Panc1 (cell line): ENCODE data around the gene KRTAP5-6. TPM values are rescaled to one million over a fixed set of nuclear protein-coding genes. Genes with fewer than 3 reads are reported as not detected.

ENCODE experiments used
- ATAC-seq: fragments of 200-7000 bp; cut with Tn5 transposase; 2 replicates; pipeline ENCODE4 v1.9.1; 2020; ENCODE audit warnings: mild to moderate bottlenecking, moderate library complexity
- BruUV-seq: library from RNA; stranded (reverse); fragments of 400-500 nt; replicated peaks from 2 replicates; lab custom pipeline; 2021; lab: Mats Ljungman, UMichigan
- CTCF ChIA-PET: fragments of 300-600 bp; sonication (Branson Sonifier 250); formaldehyde crosslinking; loops from one replicate; lab custom pipeline; 2022; ENCODE audit warnings: antibody characterized with exemption; lab: Charles Lee
- POLR2A ChIA-PET: fragments of 300-600 bp; sonication (Branson Sonifier 250); formaldehyde crosslinking; loops from one replicate; lab custom pipeline; 2022; ENCODE audit warnings: antibody characterized with exemption; lab: Charles Lee
- DNase-seq: peaks from one replicate; pipeline ENCODE4 v3.0.0-alpha.2; 2010; ENCODE audit warnings: low read depth, low spot score
- H3K27ac ChIP-seq: 2 replicates; pipeline ENCODE4 v1.5.1; 2011; ENCODE audit warnings: mild to moderate bottlenecking, low read length, inconsistent platforms
- H3K27me3 ChIP-seq: fragments of 200-500 bp; sonication (Bioruptor generic); 2 replicates; pipeline ENCODE4 v1.6.0; 2014; ENCODE audit warnings: low read length, inconsistent platforms; ENCODE audit not compliant: control insufficient read depth, insufficient read depth
- H3K36me3 ChIP-seq: fragments of 200-500 bp; sonication (Bioruptor generic); 2 replicates; pipeline ENCODE4 v1.5.1; 2014; ENCODE audit warnings: inconsistent platforms, mild to moderate bottlenecking, low read length, moderate library complexity; ENCODE audit not compliant: control insufficient read depth, insufficient read depth
- H3K4me1 ChIP-seq: 2 replicates; pipeline ENCODE4 v1.5.1; 2011; ENCODE audit warnings: inconsistent platforms, mild to moderate bottlenecking, low read length, moderate library complexity; ENCODE audit not compliant: control insufficient read depth, insufficient read depth
- H3K4me3 ChIP-seq, 2 experiments: 2 replicates each; pipeline ENCODE4 v1.5.1; 2011 to 2012; ENCODE audit warnings: low read depth in 2 of 2, low read length in 2 of 2, mild to moderate bottlenecking in 2 of 2, inconsistent platforms in 1 of 2, moderate library complexity in 1 of 2
- H3K9me3 ChIP-seq: fragments of 200-500 bp; sonication (Bioruptor generic); 2 replicates; pipeline ENCODE4 v1.5.1; 2014; ENCODE audit warnings: low read depth, mild to moderate bottlenecking, inconsistent platforms, low read length, moderate library complexity; ENCODE audit not compliant: control insufficient read depth, insufficient read depth
- CTCF ChIP-seq: fragments of 450-650 bp; IDR thresholded peaks from 2 replicates; pipeline ENCODE4 v1.5.1; 2017; ENCODE audit warnings: mild to moderate bottlenecking
- POLR2AphosphoS5 ChIP-seq: IDR thresholded peaks from 2 replicates; pipeline ENCODE4 v1.6.1; 2012; ENCODE audit warnings: mild to moderate bottlenecking, low read depth, low read length, moderate library complexity
- REST ChIP-seq, 2 experiments: IDR thresholded peaks; 2 replicates each; pipeline ENCODE4 v1.6.1; 2011 to 2012; ENCODE audit warnings: low read depth in 2 of 2, control low read depth in 1 of 2, low read length in 1 of 2, mild to moderate bottlenecking in 1 of 2, moderate library complexity in 1 of 2; ENCODE audit not compliant: insufficient read depth in 1 of 2
- SIN3A ChIP-seq: IDR thresholded peaks from 2 replicates; pipeline ENCODE4 v1.6.1; 2012; ENCODE audit warnings: low read depth, mild to moderate bottlenecking, low read length, moderate library complexity, borderline replicate concordance; ENCODE audit not compliant: insufficient read depth
- TCF7L2 ChIP-seq: IDR thresholded peaks from 2 replicates; pipeline ENCODE4 v1.6.1; 2011; ENCODE audit warnings: mild to moderate bottlenecking, low read depth, low read length, inconsistent platforms
- in situ Hi-C: cut with HindIII; loops from 2 replicates; pipeline ENCODE4 v1.10.0; 2016; ENCODE audit warnings: low sequenced_read_pairs, low pct_unique_long_range_greater_than_20kb
- intact Hi-C: fragments of 100-400 bp; cut with micrococcal nuclease; formaldehyde crosslinking; loops from one replicate; pipeline ENCODE4 v1.10.0; 2022; ENCODE audit not compliant: unreplicated experiment
- total RNA-seq: library from RNA; stranded (reverse); gene quantifications from one replicate; pipeline ENCODE4 v1.2.1, GENCODE V29; 2021; ENCODE audit not compliant: unreplicated experiment

The KRTAP5-6 gene
- total RNA-seq, 1 experiment from 2014 or later = not detected

DNA sequence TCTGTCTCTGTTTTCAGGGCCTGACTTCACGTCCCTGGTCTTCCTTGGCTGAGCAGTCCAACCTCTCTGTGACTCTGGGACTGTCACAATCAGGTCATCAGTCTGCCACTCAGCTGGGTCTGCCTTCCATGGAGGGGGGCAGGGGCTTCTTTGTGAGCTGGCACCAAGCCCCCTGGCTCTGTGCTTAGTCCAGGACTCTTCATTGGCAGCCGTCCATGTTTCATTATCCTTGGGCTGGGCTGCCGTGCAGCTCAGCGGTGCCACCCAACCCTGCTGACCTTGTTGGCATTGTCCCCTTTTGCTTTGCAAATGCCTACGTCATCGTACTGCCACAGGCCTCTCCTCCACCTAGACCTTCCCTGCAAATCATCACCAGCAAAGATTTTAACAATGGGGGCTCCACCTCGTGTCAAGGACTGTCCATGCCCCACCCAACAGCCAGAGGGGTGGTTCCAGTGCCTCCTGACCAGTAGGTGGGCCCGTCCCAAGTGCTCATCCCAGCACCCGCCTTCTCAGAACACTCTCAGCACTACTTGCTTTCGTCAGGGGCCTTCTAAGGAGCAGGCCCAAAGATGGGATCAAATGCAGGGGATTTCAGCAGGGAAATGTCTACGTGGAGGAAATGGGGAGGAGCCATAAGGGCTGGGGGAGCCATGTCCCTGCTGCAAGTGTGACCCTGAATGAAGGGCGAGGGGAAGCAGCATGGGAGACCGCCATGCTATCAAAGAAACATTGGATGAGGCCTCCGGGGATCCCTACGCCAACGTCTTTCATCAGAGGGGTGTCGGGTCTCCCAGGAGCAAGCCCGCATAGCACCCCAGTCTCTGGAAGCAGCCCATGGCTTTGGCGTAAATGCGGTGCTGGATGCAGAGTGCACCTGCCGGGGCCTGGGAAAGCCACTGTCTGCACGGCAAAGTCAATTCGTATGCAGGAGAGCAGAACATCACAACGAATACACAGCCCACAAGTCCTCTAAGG is 18.2 kb downstream of the KRTAP5-6 start:
- Histone ChIP-seq H3K4me1 (no peaks in the 10 kb centered on the region), H3K27ac (no peak overlapping the region), H3K4me3 (no peak overlapping the region), H3K36me3 (no peaks in the 10 kb centered on the region), H3K9me3 (no peaks in the 10 kb centered on the region), H3K27me3 (no peaks in the 10 kb centered on the region; the same call in 1 of the 2 replicates)
- DNase-seq (no peak), ATAC-seq (0 out of 2 replicates have a peak, but pooled peaks have one; percentile 34)
- TF ChIP-seq POLR2AphosphoS5 (no peak), SIN3A (no peak), CTCF (no peak), REST (IDR thresholded peaks at IDR 0.05; ENCODE audit: insufficient read depth in 1 of 2, low read depth in 2 of 2, low read length in 1 of 2) (no peak), TCF7L2 (no peak)
- intact Hi-C loops (no loop called here), in situ Hi-C loops (no loop called here)
- ChIA-PET CTCF (interaction anchor here (0.6 kb wide), 1 partner anchor 22 kb away, joined by 4 read pairs; no protein-coding TSS in a partner anchor), POLR2A (no interaction called here)
- no TSS peak for BruUV-seq

DNA sequence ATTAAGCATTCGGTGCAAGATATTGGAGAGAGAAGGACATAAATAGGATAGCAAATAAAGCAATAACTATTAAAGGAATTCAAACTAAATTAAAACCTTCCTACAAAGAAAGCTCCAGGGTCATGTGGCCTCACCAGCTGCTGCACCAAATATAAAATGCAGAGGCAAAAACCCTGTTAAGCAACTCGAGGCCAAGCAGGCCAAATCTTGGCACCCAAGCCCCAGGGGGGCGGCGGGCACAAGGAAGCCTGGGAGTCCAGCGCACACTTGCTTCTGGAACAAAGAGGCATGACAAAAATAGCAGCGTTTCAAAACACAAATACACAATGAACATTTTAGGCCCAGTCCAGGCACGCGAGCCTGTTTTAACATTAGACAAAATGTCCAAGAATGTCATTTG is 20.8 kb downstream of the KRTAP5-6 start:
- Histone ChIP-seq H3K4me3 (no peak overlapping the region), H3K27ac (no peak overlapping the region), H3K27me3 (no peaks in the 10 kb centered on the region; the same call in 1 of the 2 replicates), H3K36me3 (no peaks in the 10 kb centered on the region), H3K4me1 (no peaks in the 10 kb centered on the region), H3K9me3 (no peaks in the 10 kb centered on the region)
- ChIA-PET CTCF (interaction anchor here (0.7 to 1.1 kb wide), 3 partner anchors 15 to 1174 kb away, joined by 3 to 7 read pairs (median 4); no protein-coding TSS in a partner anchor), POLR2A (interaction anchor here (0.6 to 0.9 kb wide), 2 partner anchors 10 to 116 kb away, joined by 3 to 4 read pairs; no protein-coding TSS in a partner anchor)
- TF ChIP-seq REST (IDR thresholded peaks at IDR 0.05; ENCODE audit: insufficient read depth in 1 of 2, low read depth in 2 of 2, low read length in 1 of 2) = no peak
- TF ChIP-seq POLR2AphosphoS5 = no peak
- no peak for TF ChIP-seq SIN3A
- TF ChIP-seq CTCF = no peak
- TF ChIP-seq TCF7L2 = no peak
- in situ Hi-C loops = no loop called here
- no TSS peak for BruUV-seq
- ATAC-seq (no peak), DNase-seq (no peak)
- intact Hi-C loops = no loop called here
